HG03064 (cell line): ENCODE results near the gene TTLL7.
"Not testable (repeated sequence)": the region's sequence is repeated elsewhere in the genome, so short reads cannot be mapped to it uniquely, and the experiment has no call there.

ENCODE experiments used
- ATAC-seq: cut with Tn5 transposase; IDR thresholded peaks from one replicate; pipeline ENCODE4 v1.9.1; 2021; ENCODE audit warnings: low read depth; ENCODE audit not compliant: unreplicated experiment

TTLL7 gene

GRCh38 chr1:83997631-83998030, 1.3 kb downstream of the TTLL7 start:
- no peak for ATAC-seq

- no peak for ATAC-seq
Observed at GRCh38 chr1:83996621-83997020, 2.3 kb downstream of the TTLL7 start.

GRCh38 chr1:83996191-83996590, 2.7 kb downstream of the TTLL7 start:
- no peak for ATAC-seq

GRCh38 chr1:83995649-83996048, 3.3 kb downstream of the TTLL7 start:
- no peak for ATAC-seq

GRCh38 chr1:83994111-83994510, 4.8 kb downstream of the TTLL7 start:
- ATAC-seq: no peak

GRCh38 chr1:83990734-83991133, 8.2 kb downstream of the TTLL7 start:
- no peak for ATAC-seq

- no peak for ATAC-seq
Observed at GRCh38 chr1:83985048-83985447, 13.9 kb downstream of the TTLL7 start.

GRCh38 chr1:83983918-83984317, 15.0 kb downstream of the TTLL7 start:
- ATAC-seq: not testable (repeated sequence)

- ATAC-seq: no peak
Observed at GRCh38 chr1:83978056-83978455, 20.9 kb downstream of the TTLL7 start.

- ATAC-seq: no peak
Observed at GRCh38 chr1:83976920-83977319, 22.0 kb downstream of the TTLL7 start.

- ATAC-seq: no peak
Observed at GRCh38 chr1:83970802-83971201, 28.1 kb downstream of the TTLL7 start.

- no peak for ATAC-seq
Observed at GRCh38 chr1:83970114-83970513, 28.8 kb downstream of the TTLL7 start.

GRCh38 chr1:83967336-83967735, 31.6 kb downstream of the TTLL7 start:
- no peak for ATAC-seq

- no peak for ATAC-seq
Observed at GRCh38 chr1:83964153-83964552, 34.8 kb downstream of the TTLL7 start.

GRCh38 chr1:83961571-83962295, 37.2 kb downstream of the TTLL7 start:
- no peak for ATAC-seq

GRCh38 chr1:83960669-83961277, 38.2 kb downstream of the TTLL7 start:
- ATAC-seq: no peak

- ATAC-seq: no peak
Observed at GRCh38 chr1:83959824-83960498, 39.0 kb downstream of the TTLL7 start.

- no peak for ATAC-seq
Observed at GRCh38 chr1:83958704-83959103, 40.2 kb downstream of the TTLL7 start.

- no peak for ATAC-seq
Observed at GRCh38 chr1:83954166-83954823, 44.6 kb downstream of the TTLL7 start.

GRCh38 chr1:83950106-83950661, 48.7 kb downstream of the TTLL7 start:
- no peak for ATAC-seq

GRCh38 chr1:83942914-83943313, 56.0 kb downstream of the TTLL7 start:
- no peak for ATAC-seq
